HepG2 (cell line): ENCODE measurements around the gene EXOC3L4. TPM values are rescaled to one million over a fixed set of nuclear protein-coding genes. Genes with fewer than 3 reads are reported as not detected.

Source experiments
- AGO2 ChIP-seq: fragments of 200-400 bp; formaldehyde crosslinking; optimal IDR thresholded peaks from 2 replicates; pipeline ENCODE3; 2017; ENCODE audit warnings: mild to moderate bottlenecking, low read depth, low read length, moderate library complexity
- AKAP8 ChIP-seq: sonication (generic); formaldehyde crosslinking; IDR thresholded peaks from 2 replicates; pipeline ENCODE4 v1.5.1; 2020; ENCODE audit warnings: mild to moderate bottlenecking, missing genetic modification reagents
- E2F2 ChIP-seq: sonication (generic); formaldehyde crosslinking; IDR thresholded peaks from 2 replicates; pipeline ENCODE4 v1.4.0; 2020; ENCODE audit warnings: missing genetic modification reagents, borderline replicate concordance
- EP300 ChIP-seq, 3 experiments: sonication (generic) in 1 of 3; formaldehyde crosslinking in 1 of 3; IDR thresholded peaks; 2 replicates each; pipeline versions ENCODE4 v1.5.1 to v1.6.1; 2011 to 2020; ENCODE audit warnings: low read depth in 2 of 3, low read length in 2 of 3, borderline replicate concordance in 1 of 3, improper control_type of control experiment in 1 of 3, mild to moderate bottlenecking in 1 of 3, missing genetic modification reagents in 1 of 3, moderate library complexity in 1 of 3
- FLYWCH1 ChIP-seq: sonication (generic); formaldehyde crosslinking; IDR thresholded peaks from 2 replicates; pipeline ENCODE4 v1.8.1; 2023; ENCODE audit warnings: mild to moderate bottlenecking, missing genetic modification reagents
- GTF3A ChIP-seq: sonication (generic); formaldehyde crosslinking; conservative IDR thresholded peaks from 2 replicates; pipeline ENCODE4 v1.4.0; 2020; ENCODE audit warnings: mild to moderate bottlenecking, missing genetic modification reagents
- MAFF ChIP-seq: IDR thresholded peaks from 2 replicates; pipeline ENCODE4 v1.6.1; 2011; ENCODE audit warnings: low read depth, low read length, improper control_type of control experiment
- NBN ChIP-seq: fragments of 450-650 bp; conservative IDR thresholded peaks from 2 replicates; pipeline ENCODE4 v1.6.1; 2017
- PCBP1 ChIP-seq: fragments of 200-400 bp; formaldehyde crosslinking; IDR thresholded peaks from 2 replicates; pipeline ENCODE4 v1.6.1; 2017; ENCODE audit warnings: mild to moderate bottlenecking, low read depth, low read length, borderline replicate concordance
- PLRG1 ChIP-seq: fragments of 450-650 bp; conservative IDR thresholded peaks from 2 replicates; pipeline ENCODE4 v1.6.1; 2016
- PREB ChIP-seq: sonication (generic); formaldehyde crosslinking; IDR thresholded peaks from 2 replicates; pipeline ENCODE4 v1.4.0; 2020; ENCODE audit warnings: missing genetic modification reagents
- SP4 ChIP-seq: sonication (generic); formaldehyde crosslinking; IDR thresholded peaks from 2 replicates; pipeline ENCODE4 v1.8.1; 2023; ENCODE audit warnings: mild to moderate bottlenecking, missing genetic modification reagents
- U2AF1 ChIP-seq: fragments of 200-400 bp; formaldehyde crosslinking; optimal IDR thresholded peaks from 2 replicates; pipeline ENCODE3; 2017; ENCODE audit warnings: mild to moderate bottlenecking, low read depth, low read length
- ZBTB33 ChIP-seq: sonication (generic); formaldehyde crosslinking; IDR thresholded peaks from 2 replicates; pipeline ENCODE4 v1.4.0; 2020; ENCODE audit warnings: missing genetic modification reagents
- ZFP36 ChIP-seq: fragments of 150-350 bp; IDR thresholded peaks from 2 replicates; pipeline ENCODE4 v1.6.1; 2018; ENCODE audit warnings: borderline replicate concordance, low read length, low read depth; ENCODE audit not compliant: partially characterized antibody
- ZNF143 ChIP-seq: sonication (generic); formaldehyde crosslinking; IDR thresholded peaks from 2 replicates; pipeline ENCODE4 v1.4.0; 2020; ENCODE audit warnings: missing genetic modification reagents
- ZNF333 ChIP-seq: sonication (generic); formaldehyde crosslinking; IDR thresholded peaks from 2 replicates; pipeline ENCODE4 v1.4.0; 2020; ENCODE audit warnings: mild to moderate bottlenecking, missing genetic modification reagents, borderline replicate concordance
- ZNF337 ChIP-seq: sonication (generic); formaldehyde crosslinking; IDR thresholded peaks from 2 replicates; pipeline ENCODE4 v1.5.1; 2020; ENCODE audit warnings: missing genetic modification reagents, low read depth, mild to moderate bottlenecking, borderline replicate concordance
- ZNF549 ChIP-seq: sonication (generic); formaldehyde crosslinking; IDR thresholded peaks from 2 replicates; pipeline ENCODE4 v1.5.0; 2020; ENCODE audit warnings: missing genetic modification reagents
- ZNF572 ChIP-seq: sonication (generic); formaldehyde crosslinking; IDR thresholded peaks from 2 replicates; pipeline ENCODE4 v1.5.1; 2020; ENCODE audit warnings: mild to moderate bottlenecking, missing genetic modification reagents
- ZNF740 ChIP-seq: sonication (generic); formaldehyde crosslinking; IDR thresholded peaks from 2 replicates; pipeline ENCODE4 v1.4.0; 2020; ENCODE audit warnings: missing genetic modification reagents
- ZNF781 ChIP-seq: sonication (generic); formaldehyde crosslinking; IDR thresholded peaks from 2 replicates; pipeline ENCODE4 v1.5.1; 2020; ENCODE audit warnings: borderline replicate concordance, mild to moderate bottlenecking, missing genetic modification reagents; ENCODE audit errors: not compliant biosample characterization
- polyA plus RNA-seq, 8 experiments: library from polyadenylated mRNA; depleted of rRNA in 3 of 8; stranded (reverse) in 7 of 8; unstranded in 1 of 8; fragments of >200 nt; fragmentation: Illumina TruSeq in 4 of 8; extraction: Trizol in 4 of 8; gene quantifications; 2 replicates each; pipeline versions ENCODE4 v1.2.1 to v1.2.3, GENCODE V29; 2011 to 2016; ENCODE audit warnings: low read depth in 4 of 8, missing spikeins in 1 of 8, mixed read lengths in 1 of 8; ENCODE audit not compliant: insufficient read depth in 1 of 8
- total RNA-seq, 5 experiments: library from RNA; depleted of rRNA; stranded (reverse); fragments of >200 nt; fragmentation: Illumina TruSeq; extraction: Trizol; gene quantifications; 2 replicates each; pipeline ENCODE4 v1.2.3, GENCODE V29; 2016; ENCODE audit warnings: low read depth in 1 of 5

Gene EXOC3L4
- total and polyA plus RNA-seq, 2 of the 13 experiments (the other 11 are each of a cell fraction or from before 2014, with no cell fraction given), result 11.8 to 27.0 TPM

GRCh38 chr14:103109535-103110441, 15.3 kb downstream of the EXOC3L4 start (continued):
- TF ChIP-seq AGO2 (peak; percentile 80), ZNF337 (CRISPR knock-in tag) (no peak), FLYWCH1 (CRISPR knock-in tag) (no peak), ZFP36 (no peak), PLRG1 (no peak), ZBTB33 (CRISPR knock-in tag) (peak; percentile 59; the same call in 1 of the 2 replicates), ZNF781 (CRISPR knock-in tag) (no peak), ZNF572 (CRISPR knock-in tag) (0 out of 2 replicates have a peak, but pooled peaks have one; percentile 32), PCBP1 (0 out of 2 replicates have a peak, but pooled peaks have one; percentile 13), U2AF1 (no peak), SP4 (CRISPR knock-in tag) (no peak), PREB (CRISPR knock-in tag) (no peak), ZNF740 (CRISPR knock-in tag) (no peak), ZNF549 (CRISPR knock-in tag) (no peak), ZNF143 (CRISPR knock-in tag) (no peak), ZNF333 (no peak), EP300 (IDR thresholded peaks at IDR 0.05; ENCODE audit: low read depth in 2 of 2, low read length in 2 of 2) (no peak), EP300 (CRISPR knock-in tag; IDR thresholded peaks at IDR 0.05; ENCODE audit: borderline replicate concordance) (no peak), AKAP8 (CRISPR knock-in tag) (no peak), E2F2 (no peak), MAFF (no peak), GTF3A (no peak), NBN (no peak)
- TF ChIP-seq, all 625 proteins: peak for 36
